Mucosa of stomach (tissue), 1 donor: ENCODE measurements around the gene ACP4.
"Not testable (repeated sequence)": the region's sequence is repeated elsewhere in the genome, so short reads cannot be mapped to it uniquely, and the experiment has no call there.

ENCODE experiments used
- H3K27me3 ChIP-seq: one replicate; pipeline ENCODE4 v1.7.0; 2013; ENCODE audit warnings: mild to moderate bottlenecking, low read length; ENCODE audit not compliant: control insufficient read depth, insufficient read depth
- H3K36me3 ChIP-seq: one replicate; pipeline ENCODE4 v1.7.0; 2013; ENCODE audit warnings: low read length; ENCODE audit not compliant: control insufficient read depth, insufficient read depth
- H3K4me1 ChIP-seq: one replicate; pipeline ENCODE4 v1.7.0; 2013; ENCODE audit warnings: mild to moderate bottlenecking, low read length; ENCODE audit not compliant: control insufficient read depth, insufficient read depth
- H3K4me3 ChIP-seq: one replicate; pipeline ENCODE4 v1.7.0; 2013; ENCODE audit warnings: low read length
- H3K9ac ChIP-seq: one replicate; pipeline ENCODE4 v1.7.0; 2013; ENCODE audit warnings: mild to moderate bottlenecking, low read length, moderate library complexity
- H3K9me3 ChIP-seq: one replicate; pipeline ENCODE4 v1.7.0; 2013; ENCODE audit warnings: mild to moderate bottlenecking, low read length, moderate library complexity; ENCODE audit not compliant: control insufficient read depth
- donor health status: Pancreatic carcinoma.

Gene ACP4

GRCh38 chr19:50763521-50763920, 26.7 kb upstream of the ACP4 start:
- H3K4me3 ChIP-seq, H3K36me3 ChIP-seq, H3K9ac ChIP-seq, H3K9me3 ChIP-seq, H3K4me1 ChIP-seq, H3K27me3 ChIP-seq: not testable (repeated sequence)

GRCh38 chr19:50764409-50764808, 25.8 kb upstream of the ACP4 start:
- H3K9ac ChIP-seq: no peak overlapping the region
- no peaks in the 10 kb centered on the region for H3K9me3 ChIP-seq
- no peak overlapping the region for H3K4me3 ChIP-seq
- H3K36me3 ChIP-seq: no peaks in the 10 kb centered on the region
- no peaks in the 10 kb centered on the region for H3K27me3 ChIP-seq
- no peaks in the 10 kb centered on the region for H3K4me1 ChIP-seq

GRCh38 chr19:50766746-50767145, 23.5 kb upstream of the ACP4 start:
- H3K9ac ChIP-seq, H3K27me3 ChIP-seq, H3K4me3 ChIP-seq, H3K9me3 ChIP-seq, H3K4me1 ChIP-seq, H3K36me3 ChIP-seq: not testable (repeated sequence)

GRCh38 chr19:50767263-50767662, 23.0 kb upstream of the ACP4 start:
- not testable (repeated sequence) for H3K4me3 ChIP-seq, H3K27me3 ChIP-seq

GRCh38 chr19:50768277-50768676, 21.9 kb upstream of the ACP4 start:
- Histone ChIP-seq H3K9me3 (no peaks in the 10 kb centered on the region), H3K4me1 (no peaks in the 10 kb centered on the region), H3K36me3 (no peaks in the 10 kb centered on the region), H3K9ac (no peak overlapping the region), H3K4me3 (no peak overlapping the region), H3K27me3 (no peaks in the 10 kb centered on the region)

More at GRCh38 chr19:50767263-50767662, 23.0 kb upstream of the ACP4 start:
- H3K4me1 ChIP-seq, H3K36me3 ChIP-seq, H3K9me3 ChIP-seq, H3K9ac ChIP-seq: not testable (repeated sequence)

- H3K4me3 ChIP-seq, H3K9me3 ChIP-seq, H3K36me3 ChIP-seq, H3K27me3 ChIP-seq, H3K4me1 ChIP-seq, H3K9ac ChIP-seq: not testable (repeated sequence)
These were observed 20.1 kb upstream of the ACP4 start, which contains the start of gene GPR32 for GRCh38 chr19:50770164-50770563. GPR32 (plus strand) TSS chr19:50770464; CDS start chr19:50770601, 137 bp downstream.

- Histone ChIP-seq H3K36me3 (no peaks in the 10 kb centered on the region), H3K9ac (no peak overlapping the region), H3K27me3 (no peaks in the 10 kb centered on the region), H3K4me3 (no peak overlapping the region), H3K9me3 (no peaks in the 10 kb centered on the region), H3K4me1 (no peaks in the 10 kb centered on the region)
These were observed 19.3 kb upstream of the ACP4 start for GRCh38 chr19:50770888-50771287.

- no peak overlapping the region for H3K4me3 ChIP-seq
- no peak overlapping the region for H3K9ac ChIP-seq
- no peaks in the 10 kb centered on the region for H3K9me3 ChIP-seq
- no peaks in the 10 kb centered on the region for H3K4me1 ChIP-seq
- peaks cover 3% of the 10 kb centered on the region for H3K27me3 ChIP-seq
- H3K36me3 ChIP-seq: no peaks in the 10 kb centered on the region
These were observed 17.7 kb upstream of the ACP4 start for GRCh38 chr19:50772476-50772875.

GRCh38 chr19:50772912-50773311, 17.3 kb upstream of the ACP4 start:
- not testable (repeated sequence) for H3K9ac ChIP-seq, H3K4me3 ChIP-seq, H3K36me3 ChIP-seq, H3K9me3 ChIP-seq, H3K27me3 ChIP-seq, H3K4me1 ChIP-seq

GRCh38 chr19:50773454-50773853, 16.8 kb upstream of the ACP4 start:
- H3K4me1 ChIP-seq, H3K36me3 ChIP-seq, H3K4me3 ChIP-seq, H3K9ac ChIP-seq, H3K9me3 ChIP-seq: not testable (repeated sequence)
- H3K27me3 ChIP-seq: peaks cover 13% of the 10 kb centered on the region

- H3K9me3 ChIP-seq: no peaks in the 10 kb centered on the region
- H3K36me3 ChIP-seq: no peaks in the 10 kb centered on the region
- H3K4me1 ChIP-seq: no peaks in the 10 kb centered on the region
- H3K9ac ChIP-seq: no peak overlapping the region
- H3K27me3 ChIP-seq: peaks cover 33% of the 10 kb centered on the region
- H3K4me3 ChIP-seq: no peak overlapping the region
These were observed 14.1 kb upstream of the ACP4 start for GRCh38 chr19:50776131-50776530.

- peaks cover 34% of the 10 kb centered on the region for H3K27me3 ChIP-seq
- no peaks in the 10 kb centered on the region for H3K4me1 ChIP-seq
- no peak overlapping the region for H3K9ac ChIP-seq
- no peaks in the 10 kb centered on the region for H3K36me3 ChIP-seq
- no peaks in the 10 kb centered on the region for H3K9me3 ChIP-seq
- no peak overlapping the region for H3K4me3 ChIP-seq
These were observed 13.0 kb upstream of the ACP4 start for GRCh38 chr19:50777261-50777660.

- Histone ChIP-seq H3K27me3 (peaks cover 34% of the 10 kb centered on the region), H3K9me3 (no peaks in the 10 kb centered on the region), H3K4me3 (no peak overlapping the region), H3K4me1 (no peaks in the 10 kb centered on the region), H3K9ac (no peak overlapping the region), H3K36me3 (no peaks in the 10 kb centered on the region)
These were observed 12.3 kb upstream of the ACP4 start for GRCh38 chr19:50777830-50778303.
